NCI-H2196 treated with DMSO at 0.1 percent for 48 hours (cell line): ENCODE measurements around the gene OLFM1.
"Not testable (repeated sequence)": the region's sequence is repeated elsewhere in the genome, so short reads cannot be mapped to it uniquely, and the experiment has no call there.

Experiments used
- DNase-seq: peaks from one replicate; lab custom pipeline; 2025; ENCODE audit not compliant: unreplicated experiment; lab: John Stamatoyannopoulos, UW

Gene OLFM1

GRCh38 chr9:135130207-135130976, 42.9 kb downstream of the OLFM1 start:
- DNase-seq: peak; percentile 29

GRCh38 chr9:135131488-135131887, 44.0 kb downstream of the OLFM1 start:
- DNase-seq: no peak

- no peak for DNase-seq
Observed at GRCh38 chr9:135132008-135132407, 44.5 kb downstream of the OLFM1 start.

DNA sequence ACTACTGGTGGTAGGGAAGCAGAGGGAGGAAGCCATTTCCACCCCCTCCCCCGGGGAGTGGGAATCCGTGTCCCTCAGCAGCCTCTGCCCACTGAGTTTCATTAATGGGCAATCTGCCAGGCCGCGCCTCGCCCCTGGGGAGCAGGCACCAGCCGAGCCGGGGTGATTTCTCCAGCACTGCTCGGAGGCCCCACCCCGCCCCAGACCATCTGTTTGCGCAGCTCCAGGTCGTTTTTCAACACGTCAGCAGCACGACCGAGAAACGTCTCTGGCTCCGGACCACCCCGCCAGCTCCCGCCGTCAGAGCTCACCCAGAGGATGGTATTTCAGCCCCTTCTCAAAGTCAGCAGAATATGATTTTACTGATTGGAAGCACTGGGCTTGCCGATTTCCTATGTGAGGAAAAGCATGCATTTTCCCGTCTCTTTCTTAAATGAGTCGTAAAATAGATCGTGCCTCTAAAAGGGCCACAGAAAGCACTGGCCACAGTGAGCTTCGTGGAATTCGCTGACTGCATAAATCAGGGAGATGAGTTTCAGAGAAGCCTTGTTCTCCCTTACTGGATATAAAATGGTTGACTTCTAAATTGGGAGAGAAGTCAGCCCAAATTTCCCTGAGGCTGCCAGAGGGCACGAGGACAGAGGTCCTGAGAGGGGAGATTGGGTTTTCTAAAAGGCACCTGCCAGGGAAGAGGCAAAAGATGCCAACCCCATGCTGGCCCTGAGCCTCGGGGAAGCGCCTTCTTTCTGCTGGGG, 47.0 kb downstream of the OLFM1 start:
- DNase-seq: no peak

DNA sequence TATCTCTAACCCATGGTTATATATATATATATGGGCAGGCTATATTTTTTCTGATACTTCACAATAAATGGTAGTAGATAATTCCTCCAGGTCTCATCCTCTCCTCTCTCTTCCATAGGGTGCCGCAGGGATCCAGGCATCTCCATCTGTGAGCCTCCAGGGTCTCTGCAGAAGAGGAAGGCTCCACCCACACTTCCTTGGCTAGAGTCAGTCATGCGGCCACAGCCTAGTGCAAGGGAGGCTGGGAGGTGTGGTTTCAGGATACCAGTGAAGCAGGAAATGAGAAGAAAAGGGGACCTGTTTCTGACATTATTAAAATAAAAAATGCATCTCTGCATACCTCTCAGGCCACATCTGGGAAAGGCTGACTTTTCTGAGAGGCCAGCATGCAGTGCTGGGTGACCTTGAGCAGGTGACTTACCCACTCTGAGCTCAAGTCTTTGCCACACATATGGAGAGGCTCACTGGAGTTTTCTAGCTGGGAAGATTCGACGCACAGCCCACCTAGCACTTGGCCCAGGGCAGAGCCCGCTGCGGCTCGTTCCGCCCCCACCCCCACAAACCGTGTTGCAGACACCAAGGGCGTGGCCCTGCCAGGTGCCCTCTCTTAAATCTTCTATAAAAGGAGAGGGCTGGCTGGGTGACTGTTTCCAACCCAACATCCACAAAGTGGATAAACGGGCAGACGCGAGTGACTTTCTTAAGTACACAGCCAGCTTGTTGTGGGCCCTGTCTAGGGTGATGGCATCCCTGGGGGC, 47.9 kb downstream of the OLFM1 start:
- no peak for DNase-seq

GRCh38 chr9:135135929-135136315, 48.5 kb downstream of the OLFM1 start:
- no peak for DNase-seq

DNA sequence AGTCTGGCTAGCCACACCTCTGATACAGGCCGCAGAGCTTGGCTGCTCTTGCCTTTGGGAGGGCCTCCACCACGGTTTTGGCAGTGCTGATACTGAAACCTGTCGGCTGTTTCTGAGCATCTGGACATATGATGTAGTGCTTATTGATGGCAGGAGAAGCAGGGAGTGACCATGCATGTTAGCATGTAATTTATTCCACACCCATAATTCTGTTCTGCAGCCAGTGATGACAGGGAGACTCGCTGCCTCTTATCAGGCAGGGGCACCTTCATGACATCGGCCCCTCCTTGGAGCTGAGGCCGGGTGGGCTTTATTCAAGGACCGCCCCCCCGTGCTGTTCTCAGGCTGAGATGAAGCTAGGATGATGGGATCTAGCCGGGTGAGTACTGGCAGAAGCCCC, 49.0 kb downstream of the OLFM1 start:
- no peak for DNase-seq

- DNase-seq: no peak
Observed at GRCh38 chr9:135136991-135137832, 49.7 kb downstream of the OLFM1 start.

GRCh38 chr9:135138078-135138855, 50.8 kb downstream of the OLFM1 start:
- DNase-seq: no peak

GRCh38 chr9:135139366-135139959, 52.0 kb downstream of the OLFM1 start:
- DNase-seq: no peak

- DNase-seq: no peak
Observed at GRCh38 chr9:135141183-135141774, 53.8 kb downstream of the OLFM1 start.

DNA sequence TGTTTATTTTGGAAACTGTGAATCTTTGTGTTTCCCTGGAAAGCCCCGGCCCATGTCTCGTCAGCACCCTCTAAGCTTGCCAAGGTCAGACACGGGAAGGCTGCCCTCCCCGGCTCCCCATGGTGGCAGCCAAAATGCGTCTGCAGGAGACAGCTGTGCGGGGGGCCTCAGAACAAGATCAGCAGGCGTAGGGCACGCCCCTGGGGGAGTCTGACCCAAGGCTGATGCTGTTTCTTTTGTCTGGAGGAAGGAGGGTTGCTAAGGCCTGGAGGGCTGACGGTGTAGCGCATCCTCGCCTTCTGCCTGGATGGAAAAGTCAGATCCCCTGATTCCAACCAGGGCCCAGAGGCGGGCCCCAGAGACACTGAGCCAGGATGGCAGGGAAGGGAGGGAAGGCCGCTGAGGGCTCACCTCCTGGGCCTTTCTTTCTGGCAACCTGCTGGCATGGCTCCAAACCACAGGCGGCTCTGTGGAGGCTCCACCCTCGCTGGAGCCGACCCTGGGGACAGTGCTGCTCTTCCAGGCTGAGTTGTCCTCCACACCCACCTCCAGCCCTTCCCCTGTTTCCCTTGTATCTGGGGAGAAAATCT, 57.2 kb downstream of the OLFM1 start:
- DNase-seq: no peak

DNA sequence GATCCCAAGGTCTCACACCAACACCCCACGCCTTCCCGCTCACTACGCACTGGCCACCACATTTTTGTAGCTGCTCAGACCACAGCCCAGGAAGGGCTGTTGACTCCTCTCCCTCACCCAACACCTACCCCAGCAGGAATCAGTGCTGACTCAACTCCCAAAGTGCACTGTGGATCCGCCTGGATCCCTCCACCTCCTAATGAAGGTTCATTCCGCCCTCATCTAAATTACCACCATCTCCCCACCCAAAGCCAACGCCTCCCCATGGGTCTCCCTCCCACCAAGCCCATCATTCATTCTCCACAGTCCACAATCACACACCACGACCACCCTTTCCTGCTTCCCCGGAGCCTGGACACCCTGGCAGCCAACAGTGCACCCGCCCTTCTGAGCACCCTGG, 57.8 kb downstream of the OLFM1 start:
- DNase-seq: no peak

DNA sequence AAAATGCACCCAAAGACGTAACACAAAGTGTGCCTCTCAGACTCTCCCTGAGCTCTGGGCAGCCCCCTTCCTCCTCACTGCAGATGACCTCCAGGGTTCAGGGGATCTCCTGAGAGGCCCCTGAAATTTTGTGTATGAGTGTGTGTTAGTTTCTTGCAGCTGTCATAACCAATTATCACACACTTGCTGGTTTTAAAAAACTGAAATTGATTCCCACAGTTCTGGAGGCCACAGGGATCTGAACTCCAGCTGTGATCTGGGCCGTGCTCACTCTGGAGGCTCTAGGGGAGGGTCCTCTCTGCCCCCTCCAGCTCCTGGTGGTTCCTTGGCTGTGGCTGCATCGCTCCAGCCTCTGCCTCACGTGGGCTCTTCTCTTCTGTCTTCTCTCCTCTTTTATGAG, 58.8 kb downstream of the OLFM1 start:
- DNase-seq: no peak

DNA sequence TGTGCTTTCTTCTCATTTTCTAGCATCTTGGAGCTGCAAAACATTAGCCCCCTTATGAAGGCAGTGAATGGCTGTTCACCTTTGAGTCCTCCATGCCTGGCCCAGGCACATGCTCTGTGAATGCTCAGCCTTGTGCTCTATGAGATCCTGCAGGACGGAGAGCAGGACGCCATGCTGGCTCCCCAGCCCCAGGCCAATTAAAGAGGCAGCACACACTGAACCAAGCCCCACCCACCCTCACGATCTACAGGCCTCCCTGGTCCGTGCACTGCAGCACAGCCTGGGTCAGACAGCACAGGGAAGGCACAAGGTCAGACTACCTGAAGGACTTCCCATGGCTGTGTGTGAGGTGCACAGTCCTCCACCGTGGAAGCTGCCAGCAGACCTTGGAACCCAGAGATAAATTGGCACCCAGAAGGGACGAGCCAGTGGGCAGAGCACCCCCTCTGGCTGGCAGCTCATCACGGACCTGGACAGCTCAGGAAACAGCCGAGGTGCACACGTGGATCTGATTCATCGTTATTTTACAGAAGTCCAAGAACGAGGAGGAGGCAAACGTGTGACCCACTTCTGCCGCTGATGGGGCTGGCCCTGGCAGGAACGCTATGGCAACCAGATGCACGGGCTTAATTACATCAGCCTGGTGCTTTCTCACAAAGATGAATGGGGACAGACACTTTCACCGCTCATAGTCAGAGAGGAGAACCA, 59.5 kb downstream of the OLFM1 start:
- no peak for DNase-seq

DNA sequence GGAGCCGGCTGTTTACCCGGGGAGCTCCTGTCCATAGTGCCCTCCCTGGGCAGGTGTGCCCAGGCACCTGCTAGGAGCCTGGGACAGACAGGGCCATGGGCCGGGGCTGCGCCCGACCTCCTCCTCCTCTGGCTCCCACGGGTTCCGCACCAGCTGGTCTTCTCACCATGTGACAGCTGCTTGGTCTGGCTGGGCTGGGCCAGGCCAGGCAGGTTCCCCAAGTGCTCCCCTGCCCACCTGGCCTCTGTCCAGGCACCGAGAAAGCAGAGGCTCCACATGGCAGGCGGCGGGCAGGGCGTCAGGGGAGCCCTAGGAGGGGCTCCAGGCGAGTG, 60.0 kb downstream of the OLFM1 start:
- DNase-seq: peak; percentile 18

DNA sequence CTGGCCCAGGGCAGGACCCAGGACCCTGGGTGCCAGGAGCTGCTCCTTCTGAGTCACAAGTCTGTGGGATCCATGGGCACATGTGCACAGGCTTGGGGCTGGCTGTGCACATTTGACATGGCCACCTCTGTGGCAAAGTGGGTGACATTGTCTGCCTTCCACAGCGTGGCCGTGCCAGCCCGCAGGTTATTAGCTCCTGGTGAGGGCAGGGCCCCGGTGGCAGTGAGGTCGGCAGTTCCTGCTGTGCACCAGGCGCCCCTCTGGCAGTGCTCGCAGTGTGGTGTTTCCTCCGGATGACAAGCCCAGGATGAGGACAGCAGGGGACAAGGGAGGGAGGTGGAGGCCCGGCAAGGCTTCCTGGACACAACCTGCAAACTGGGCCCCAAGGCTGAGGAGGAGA, 60.5 kb downstream of the OLFM1 start:
- DNase-seq: no peak

DNA sequence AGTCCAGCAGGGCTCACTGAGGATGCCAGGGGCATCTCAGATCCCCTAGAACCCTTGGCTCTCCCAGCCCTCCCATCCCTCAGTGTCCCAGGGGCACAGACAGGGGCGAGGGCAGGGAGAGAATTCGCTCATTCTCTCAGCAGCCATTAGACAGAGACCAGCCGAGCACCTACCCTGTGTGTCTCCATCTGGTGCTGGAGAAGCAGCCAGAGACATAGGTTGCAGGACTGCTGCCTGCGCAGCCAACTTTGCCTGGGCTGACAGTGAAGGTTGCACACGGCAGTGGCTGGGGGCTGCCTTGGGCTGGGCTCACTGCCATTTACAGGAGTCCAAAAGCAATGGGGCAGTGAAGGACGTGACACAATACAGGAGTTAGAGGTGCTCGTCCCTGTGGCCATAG, 60.9 kb downstream of the OLFM1 start:
- DNase-seq: no peak

DNA sequence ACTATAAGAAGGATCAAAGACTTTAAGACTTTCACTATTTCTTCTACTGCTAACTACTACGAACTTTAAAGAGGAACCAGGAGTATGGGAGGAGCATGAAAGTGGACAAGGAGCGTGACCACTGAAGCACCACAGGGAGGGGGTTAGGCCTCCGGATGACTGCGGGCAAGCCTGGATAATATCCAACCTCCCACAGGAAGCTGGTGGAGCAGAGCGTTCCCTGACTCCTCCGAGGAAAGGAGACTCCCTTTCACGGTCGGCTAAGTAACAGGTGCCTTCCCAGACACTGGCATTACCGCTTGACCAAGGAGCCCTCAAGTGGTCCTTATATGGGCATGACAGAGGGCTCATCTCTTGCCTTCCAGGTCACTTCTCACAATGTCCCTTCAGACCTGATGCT, 62.4 kb downstream of the OLFM1 start:
- DNase-seq: not testable (repeated sequence)
